GM18499 (cell line): ENCODE data around the gene SDK1.
"Not testable (repeated sequence)": the region's sequence is repeated elsewhere in the genome, so short reads cannot be mapped to it uniquely, and the experiment has no call there.

ENCODE experiments used
- ATAC-seq: cut with Tn5 transposase; IDR thresholded peaks from one replicate; pipeline ENCODE4 v1.9.1; 2021; ENCODE audit warnings: moderate number of reproducible peaks; ENCODE audit not compliant: insufficient read depth, unreplicated experiment

SDK1 gene

GRCh38 chr7:4073750-4074149, 772.7 kb downstream of the SDK1 start:
- ATAC-seq: no peak

DNA sequence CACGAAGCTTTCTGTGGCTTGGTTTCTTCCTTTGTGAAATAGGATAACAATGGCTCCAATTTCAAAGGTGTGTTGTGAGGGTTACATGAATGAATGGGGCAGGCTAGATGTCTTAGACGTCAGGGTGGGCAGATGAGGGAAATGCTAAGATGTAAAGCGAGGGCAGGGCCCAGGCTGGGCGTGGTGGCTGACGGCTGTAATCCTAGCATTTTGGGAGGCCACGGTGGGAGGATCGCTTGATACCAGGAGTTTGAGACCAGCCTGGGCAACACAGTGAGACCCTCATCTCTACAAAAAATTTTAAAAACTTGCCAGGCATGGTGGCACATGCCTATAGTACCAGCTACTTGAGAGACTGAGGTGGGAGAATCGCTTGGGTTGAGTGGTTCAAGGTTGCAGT, 773.4 kb downstream of the SDK1 start:
- ATAC-seq: no peak

- no peak for ATAC-seq
Observed at GRCh38 chr7:4074994-4075393, 773.9 kb downstream of the SDK1 start.

GRCh38 chr7:4076701-4077294, 775.7 kb downstream of the SDK1 start:
- ATAC-seq: no peak

DNA sequence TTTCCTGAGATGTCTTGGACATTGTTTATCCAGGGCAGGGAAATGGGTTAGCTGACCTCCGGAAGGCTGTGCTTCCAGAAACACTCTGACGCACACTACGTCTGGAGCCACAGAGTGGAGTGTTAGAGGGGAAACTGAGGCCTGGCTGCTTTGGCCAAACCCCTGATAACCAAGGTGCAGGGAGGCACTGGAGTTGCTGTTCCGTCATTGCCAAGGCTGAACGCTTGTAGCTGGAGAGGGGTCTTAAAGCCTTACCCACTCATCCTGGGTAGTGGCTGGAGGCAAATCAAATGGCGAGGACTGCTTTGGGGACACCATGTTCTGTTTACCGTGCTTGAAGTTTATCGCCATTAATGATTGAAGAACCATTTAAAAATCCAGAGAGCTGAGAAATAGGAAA, 776.9 kb downstream of the SDK1 start:
- no peak for ATAC-seq

- ATAC-seq: no peak
Observed at GRCh38 chr7:4078580-4078979, 777.5 kb downstream of the SDK1 start.

DNA sequence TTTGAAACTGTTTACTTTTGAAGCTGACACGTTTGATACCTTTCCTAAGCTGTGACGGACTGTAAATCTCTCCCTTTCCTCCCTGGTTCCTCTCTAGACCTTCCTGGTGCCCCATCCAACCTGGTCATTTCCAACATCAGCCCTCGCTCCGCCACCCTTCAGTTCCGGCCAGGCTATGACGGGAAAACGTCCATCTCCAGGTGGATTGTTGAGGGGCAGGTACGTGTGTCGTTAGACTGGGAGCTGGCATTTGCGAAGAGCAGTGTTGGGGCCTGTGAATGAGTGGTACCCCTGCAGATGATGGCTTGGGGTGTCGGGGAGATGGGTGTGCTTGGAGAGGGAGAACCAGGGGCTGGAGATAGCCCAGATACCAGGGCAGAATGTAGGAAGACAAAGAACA, 778.3 kb downstream of the SDK1 start:
- ATAC-seq: no peak

GRCh38 chr7:4079956-4080355, 778.9 kb downstream of the SDK1 start:
- no peak for ATAC-seq

- no peak for ATAC-seq
Observed at GRCh38 chr7:4080954-4081353, 779.9 kb downstream of the SDK1 start.

DNA sequence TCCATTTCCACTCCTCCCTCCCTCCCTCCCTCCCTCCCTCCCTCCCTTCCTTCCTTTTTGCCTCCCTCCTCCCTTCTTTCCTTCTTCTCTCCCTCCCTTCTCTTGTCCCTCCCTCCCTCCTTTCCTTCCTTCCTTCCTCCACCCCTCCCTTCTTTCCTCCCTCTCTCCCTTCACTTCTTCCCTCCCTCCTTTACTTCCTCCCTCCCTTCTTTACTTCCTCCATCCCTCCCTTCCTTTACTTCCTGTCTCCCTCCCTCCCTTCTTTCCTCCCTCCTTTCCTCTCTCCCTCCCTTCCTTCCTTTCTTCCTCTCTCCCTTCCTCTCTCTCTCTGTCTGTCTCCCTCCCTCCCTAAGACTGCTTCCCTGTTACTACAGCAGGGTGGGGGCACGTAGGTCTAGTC, 782.5 kb downstream of the SDK1 start:
- no peak for ATAC-seq

- no peak for ATAC-seq
Observed at GRCh38 chr7:4084271-4084670, 783.2 kb downstream of the SDK1 start.

DNA sequence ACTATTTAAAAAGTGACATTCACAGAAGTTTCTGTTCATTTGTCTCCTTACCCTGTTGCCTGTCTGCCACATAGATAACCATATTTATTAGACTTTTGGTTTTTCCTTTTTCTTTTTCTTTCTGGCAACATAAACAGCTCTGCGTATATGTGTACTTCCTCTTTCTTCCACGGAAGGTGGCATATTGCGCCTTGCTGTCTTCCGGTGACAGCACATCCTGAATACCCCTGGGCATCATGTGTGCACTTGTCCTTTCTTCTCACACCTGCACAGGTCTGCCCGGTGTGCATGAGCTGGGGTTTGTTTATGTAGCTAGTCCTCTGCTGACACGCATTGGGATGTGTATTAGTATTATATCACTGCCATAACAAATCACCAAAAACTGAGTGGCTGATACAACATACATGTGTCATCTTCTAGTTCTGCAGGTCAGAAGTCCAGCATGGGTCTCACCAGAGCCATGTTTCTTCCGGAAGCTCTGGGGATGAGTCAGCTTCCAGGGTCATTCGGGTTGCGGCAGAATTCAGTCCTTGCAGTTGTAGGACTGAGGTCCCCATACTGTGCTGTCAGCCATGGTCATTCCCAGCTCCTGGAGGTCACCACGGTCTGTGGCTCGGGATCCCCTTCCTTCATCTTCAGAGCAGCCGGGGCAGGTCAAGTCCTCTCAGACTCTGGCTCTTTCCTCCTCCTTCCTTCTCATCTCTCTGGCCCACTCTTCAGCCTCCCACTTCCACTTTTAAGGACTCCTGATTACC, 785.1 kb downstream of the SDK1 start:
- no peak for ATAC-seq

- ATAC-seq: no peak
Observed at GRCh38 chr7:4086723-4087122, 785.7 kb downstream of the SDK1 start.

GRCh38 chr7:4091767-4092166, 790.7 kb downstream of the SDK1 start:
- ATAC-seq: no peak

DNA sequence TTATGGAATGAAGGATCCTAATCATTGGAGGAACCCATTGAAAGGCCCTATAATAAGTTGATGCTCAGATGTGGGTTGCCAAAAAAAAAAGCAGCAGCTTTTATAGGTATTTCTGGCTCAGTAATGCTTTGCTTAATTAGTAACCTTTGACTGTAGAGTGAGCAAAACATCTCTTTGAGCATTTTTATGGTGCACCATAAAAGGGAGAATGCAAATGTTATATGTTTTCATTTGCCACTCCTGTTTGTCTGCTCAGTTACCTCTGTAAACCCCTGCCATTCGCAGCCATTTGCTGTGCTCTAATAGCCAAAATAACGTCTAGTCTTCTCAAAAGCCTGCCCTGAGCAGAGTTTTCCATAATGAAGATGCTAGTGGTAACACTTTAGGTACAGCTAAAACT, 792.0 kb downstream of the SDK1 start:
- ATAC-seq: no peak

DNA sequence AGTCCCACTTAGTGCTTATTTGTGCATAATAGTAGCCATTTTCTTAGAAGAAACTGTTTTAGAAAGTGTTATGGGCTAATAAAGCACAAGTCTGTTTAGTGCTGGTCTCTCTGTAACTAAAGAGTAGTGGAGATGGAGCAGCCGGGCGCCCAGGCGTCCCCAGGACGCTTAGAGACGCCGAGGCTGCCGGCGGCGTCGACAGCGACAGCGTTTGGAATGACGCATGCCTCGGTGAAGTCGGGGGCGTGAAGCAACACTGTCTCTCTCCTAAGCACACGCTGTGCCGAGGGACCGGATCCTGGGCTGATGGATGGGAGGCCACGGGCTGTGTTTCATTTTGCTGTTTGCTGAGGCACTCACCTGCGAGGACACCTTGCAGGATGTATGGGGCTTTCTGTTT, 792.4 kb downstream of the SDK1 start:
- no peak for ATAC-seq

GRCh38 chr7:4094158-4094557, 793.1 kb downstream of the SDK1 start:
- not testable (repeated sequence) for ATAC-seq

DNA sequence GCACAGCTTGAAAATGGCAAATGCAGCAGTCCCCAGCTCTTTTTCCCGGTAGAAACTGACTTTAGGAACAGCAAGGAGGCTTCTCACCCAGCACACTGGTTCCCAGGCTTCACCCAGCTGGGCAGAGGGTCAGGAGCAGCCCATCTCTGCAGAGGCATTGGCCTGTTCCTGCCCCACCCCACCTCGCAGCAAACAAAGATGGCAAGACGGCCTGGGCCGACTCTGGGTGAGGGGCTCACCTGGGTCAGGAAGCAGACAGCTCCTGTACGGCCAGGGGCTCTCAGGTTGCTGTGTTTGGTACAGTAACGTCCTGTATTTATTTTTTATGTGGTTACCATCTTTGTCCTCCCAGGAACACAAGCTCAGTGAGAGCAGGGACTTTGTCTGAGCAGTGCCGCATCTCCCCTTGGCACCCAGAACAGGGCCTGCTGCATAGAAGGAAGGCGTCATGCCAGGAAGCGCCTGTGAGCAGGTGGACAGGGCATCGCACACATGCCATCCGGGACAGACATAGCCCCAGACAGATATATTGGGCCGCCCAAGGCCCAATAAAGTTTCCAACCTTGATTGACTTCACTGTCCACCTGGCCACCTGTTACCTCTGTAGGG, 796.1 kb downstream of the SDK1 start:
- ATAC-seq: no peak

DNA sequence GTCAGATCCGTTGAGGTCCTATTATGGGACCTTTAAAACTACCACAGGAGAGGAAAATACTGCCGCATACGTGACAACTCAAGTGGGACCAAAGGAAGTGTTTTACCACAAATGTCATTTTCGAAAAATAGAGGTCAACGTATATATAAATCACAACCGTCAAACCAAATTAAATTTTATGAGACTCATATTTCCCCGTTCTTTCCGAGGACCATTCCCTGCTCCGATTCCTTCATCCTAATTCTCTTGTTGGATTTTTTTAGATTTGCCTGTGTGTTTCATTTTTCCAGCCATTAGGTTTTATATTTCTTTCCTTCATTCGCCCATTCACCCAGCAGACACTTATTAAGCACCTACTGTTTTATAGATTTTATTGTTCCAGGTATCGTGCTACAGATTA, 797.1 kb downstream of the SDK1 start:
- no peak for ATAC-seq

GRCh38 chr7:4099651-4100050, 798.6 kb downstream of the SDK1 start:
- no peak for ATAC-seq

DNA sequence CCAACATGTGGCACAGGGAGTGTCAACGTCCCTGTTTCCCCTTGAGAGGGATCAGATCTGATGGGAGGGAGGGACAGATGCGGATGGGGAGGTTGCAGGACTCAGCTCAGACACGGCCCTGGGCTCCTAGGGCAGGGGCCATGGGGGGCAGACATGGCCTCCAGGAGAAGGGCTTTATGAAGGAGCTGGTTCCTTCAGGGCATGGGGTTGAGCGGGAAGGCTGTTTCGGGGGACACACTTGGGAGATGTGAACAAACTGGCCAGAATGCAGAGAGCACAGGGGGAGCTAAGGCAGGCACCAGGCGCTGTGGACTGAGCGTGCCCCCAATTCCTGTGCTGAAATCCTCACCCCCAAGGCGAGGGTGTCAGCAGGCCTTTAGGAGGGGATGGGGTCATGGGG, 799.1 kb downstream of the SDK1 start:
- no peak for ATAC-seq

DNA sequence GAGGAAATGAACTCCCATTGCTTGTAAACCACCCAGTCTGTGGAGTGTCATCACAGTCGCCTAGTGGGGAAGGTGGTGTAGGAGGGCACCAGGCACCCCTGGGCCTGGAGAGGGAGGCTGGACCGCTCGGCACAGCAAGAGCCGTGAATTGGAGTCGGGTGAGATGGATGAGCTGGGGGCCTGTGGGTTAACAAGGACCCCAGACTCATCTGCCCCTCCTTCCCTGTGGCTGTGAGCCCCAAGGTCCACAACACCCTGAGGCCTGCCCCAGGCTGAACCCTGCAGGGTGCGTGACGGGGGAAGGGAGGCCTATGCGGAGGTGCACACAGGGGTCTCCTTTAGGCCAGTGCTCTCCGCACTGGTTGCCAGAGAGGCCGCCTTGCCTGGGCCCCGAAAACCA, 799.6 kb downstream of the SDK1 start:
- no peak for ATAC-seq
